ENCODE data around the gene ZFP36L2. TPM values are rescaled to one million over a fixed set of nuclear protein-coding genes. Genes with fewer than 3 reads are reported as not detected.
A peak's percentile ranks its signal among the peaks of the same experiment; 100 is the strongest.

The ZFP36L2 gene
- polyA plus RNA-seq, 1 of the 3 experiments (the other 2 are of a cell fraction): 18.4 TPM

- TF ChIP-seq PBX3 (IDR thresholded peaks at IDR 0.05) (peak; percentile 17; the same call in 1 of the 2 replicates), TEAD4 (IDR thresholded peaks at IDR 0.05; ENCODE audit: borderline replicate concordance, insufficient read depth) (no peak), RFX5 (IDR thresholded peaks at IDR 0.05; ENCODE audit: low read length) (no peak), POLR2AphosphoS5 (IDR thresholded peaks at IDR 0.05; ENCODE audit: low read depth, low read length) (0 out of 2 replicates have a peak, but pooled peaks have one; percentile 24), RXRA (IDR thresholded peaks at IDR 0.05; ENCODE audit: borderline replicate concordance, low read depth) (no peak; the same call in 1 of the 2 replicates), GABPA (IDR thresholded peaks at IDR 0.05; ENCODE audit: low read depth) (no peak), FOXJ3 (CRISPR knock-in tag; IDR thresholded peaks at IDR 0.05) (no peak), SIN3A (IDR thresholded peaks at IDR 0.05; ENCODE audit: borderline replicate concordance, low read depth, low read length) (no peak), RCOR1 (IDR thresholded peaks at IDR 0.05; ENCODE audit: low read length) (no peak), CTCF (IDR thresholded peaks at IDR 0.05) (no peak), ZBTB33 (IDR thresholded peaks at IDR 0.05; ENCODE audit: borderline replicate concordance, low read depth) (no peak), TAF1 (IDR thresholded peaks at IDR 0.05; ENCODE audit: borderline replicate concordance, low read depth, low read length) (no peak), MAX (IDR thresholded peaks at IDR 0.05; ENCODE audit: low read depth) (no peak), REST (IDR thresholded peaks at IDR 0.05; ENCODE audit: low read depth, low read length) (no peak)
These were observed 47.5 kb downstream of the ZFP36L2 start (continued) for GRCh38 chr2:43178602-43179542.
